Measurements from ENCODE around the gene ID1.

GRCh38 chr20:31653561-31653960 is 48.5 kb downstream of the ID1 start:
- TF ChIP-seq CTCF (IDR thresholded peaks at IDR 0.05) (no peak), POLR2A (IDR thresholded peaks at IDR 0.05) (no peak), EP300 (IDR thresholded peaks at IDR 0.05) (no peak)

All from stomach (tissue), 4 donors.